Measurements from ENCODE around the gene ACER2. TPM values are rescaled to one million over a fixed set of nuclear protein-coding genes. Genes with fewer than 3 reads are reported as not detected.

Gene ACER2
- polyA plus RNA-seq, 1 experiment, result 1.4 TPM

GRCh38 chr9:19481971-19482404 lies 73.2 kb downstream of the ACER2 start:
- no peak overlapping the region for H3K4me3 ChIP-seq (ENCODE audit: low read depth, low read length)
- no peaks in the 10 kb centered on the region; the same call in none of the 2 replicates for H3K27me3 ChIP-seq (ENCODE audit: control insufficient read depth, insufficient read depth, low read length)
- ChIA-PET CTCF (interaction anchor here (1.0 to 2.6 kb wide), 2 partner anchors 11 to 17 kb away, joined by 6 to 7 read pairs; no protein-coding TSS in a partner anchor), POLR2A (no interaction called here)
- DNase-seq (ENCODE audit: low read depth), result no peak
- H3K36me3 ChIP-seq (ENCODE audit: control insufficient read depth, insufficient read depth, low read length), result no peaks in the 10 kb centered on the region
- TF ChIP-seq CTCF (IDR thresholded peaks at IDR 0.05; ENCODE audit: insufficient read depth, low read depth, low read length), result no peak

GRCh38 chr9:19484699-19485098 lies 75.9 kb downstream of the ACER2 start:
- CTCF ChIA-PET, result interaction anchor here (1.0 to 1.1 kb wide), 2 partner anchors 9 to 13 kb away, joined by 3 read pairs; no protein-coding TSS in a partner anchor
- Histone ChIP-seq H3K4me3 (ENCODE audit: low read depth, low read length) (no peak overlapping the region), H3K36me3 (ENCODE audit: control insufficient read depth, insufficient read depth, low read length) (no peaks in the 10 kb centered on the region), H3K27me3 (ENCODE audit: control insufficient read depth, insufficient read depth, low read length) (no peaks in the 10 kb centered on the region; the same call in 1 of the 2 replicates)
- POLR2A ChIA-PET, result no interaction called here
- TF ChIP-seq CTCF (IDR thresholded peaks at IDR 0.05; ENCODE audit: insufficient read depth, low read depth, low read length), result no peak
- no peak for DNase-seq (ENCODE audit: low read depth)

GRCh38 chr9:19485193-19485592 lies 76.4 kb downstream of the ACER2 start:
- ChIA-PET CTCF (interaction anchor here (1.7 kb wide), 1 partner anchor 20 kb away, joined by 4 read pairs; no protein-coding TSS in a partner anchor), POLR2A (no interaction called here)
- Histone ChIP-seq H3K4me3 (ENCODE audit: low read depth, low read length) (no peak overlapping the region), H3K36me3 (ENCODE audit: control insufficient read depth, insufficient read depth, low read length) (no peaks in the 10 kb centered on the region), H3K27me3 (ENCODE audit: control insufficient read depth, insufficient read depth, low read length) (no peaks in the 10 kb centered on the region; the same call in 1 of the 2 replicates)
- no peak for DNase-seq (ENCODE audit: low read depth)
- no peak for TF ChIP-seq CTCF (IDR thresholded peaks at IDR 0.05; ENCODE audit: insufficient read depth, low read depth, low read length)

GRCh38 chr9:19486803-19487202 lies 78.0 kb downstream of the ACER2 start:
- no peak for TF ChIP-seq CTCF (IDR thresholded peaks at IDR 0.05; ENCODE audit: insufficient read depth, low read depth, low read length)
- Histone ChIP-seq H3K4me3 (ENCODE audit: low read depth, low read length) (no peak overlapping the region), H3K27me3 (ENCODE audit: control insufficient read depth, insufficient read depth, low read length) (peaks cover 3% of the 10 kb centered on the region; the same call in 1 of the 2 replicates), H3K36me3 (ENCODE audit: control insufficient read depth, insufficient read depth, low read length) (no peaks in the 10 kb centered on the region)
- DNase-seq (ENCODE audit: low read depth), result no peak
- ChIA-PET POLR2A (no interaction called here), CTCF (interaction anchor here (1.7 to 1.9 kb wide), 2 partner anchors 16 to 22 kb away, joined by 4 to 5 read pairs; no protein-coding TSS in a partner anchor)

GRCh38 chr9:19488721-19489120 lies 79.9 kb downstream of the ACER2 start:
- no peak for TF ChIP-seq CTCF (IDR thresholded peaks at IDR 0.05; ENCODE audit: insufficient read depth, low read depth, low read length)
- POLR2A ChIA-PET, result no interaction called here
- CTCF ChIA-PET, result interaction anchor here (0.8 to 1.9 kb wide), 2 partner anchors 13 to 18 kb away, joined by 3 to 5 read pairs; no protein-coding TSS in a partner anchor
- no peak for DNase-seq (ENCODE audit: low read depth)
- H3K27me3 ChIP-seq (ENCODE audit: control insufficient read depth, insufficient read depth, low read length), result peaks cover 3% of the 10 kb centered on the region; the same call in 1 of the 2 replicates
- no peak overlapping the region for H3K4me3 ChIP-seq (ENCODE audit: low read depth, low read length)
- no peaks in the 10 kb centered on the region for H3K36me3 ChIP-seq (ENCODE audit: control insufficient read depth, insufficient read depth, low read length)
